Esophagus mucosa (tissue), 1 donor: ENCODE measurements around the gene NR2F1. TPM values are rescaled to one million over a fixed set of nuclear protein-coding genes. Genes with fewer than 3 reads are reported as not detected.

ENCODE experiments used
- ATAC-seq: fragments of 200-7000 bp; cut with Tn5 transposase; one replicate; pipeline ENCODE4 v1.9.1; 2020
- total RNA-seq: library from RNA; stranded (reverse); gene quantifications from one replicate; pipeline ENCODE4 v1.2.4, GENCODE V29; 2023
- donor health status: DM: yes; HTN: yes; CAD: no.

Gene NR2F1
- total RNA-seq, 1 donor from 2014 or later, result 2.7 TPM

DNA sequence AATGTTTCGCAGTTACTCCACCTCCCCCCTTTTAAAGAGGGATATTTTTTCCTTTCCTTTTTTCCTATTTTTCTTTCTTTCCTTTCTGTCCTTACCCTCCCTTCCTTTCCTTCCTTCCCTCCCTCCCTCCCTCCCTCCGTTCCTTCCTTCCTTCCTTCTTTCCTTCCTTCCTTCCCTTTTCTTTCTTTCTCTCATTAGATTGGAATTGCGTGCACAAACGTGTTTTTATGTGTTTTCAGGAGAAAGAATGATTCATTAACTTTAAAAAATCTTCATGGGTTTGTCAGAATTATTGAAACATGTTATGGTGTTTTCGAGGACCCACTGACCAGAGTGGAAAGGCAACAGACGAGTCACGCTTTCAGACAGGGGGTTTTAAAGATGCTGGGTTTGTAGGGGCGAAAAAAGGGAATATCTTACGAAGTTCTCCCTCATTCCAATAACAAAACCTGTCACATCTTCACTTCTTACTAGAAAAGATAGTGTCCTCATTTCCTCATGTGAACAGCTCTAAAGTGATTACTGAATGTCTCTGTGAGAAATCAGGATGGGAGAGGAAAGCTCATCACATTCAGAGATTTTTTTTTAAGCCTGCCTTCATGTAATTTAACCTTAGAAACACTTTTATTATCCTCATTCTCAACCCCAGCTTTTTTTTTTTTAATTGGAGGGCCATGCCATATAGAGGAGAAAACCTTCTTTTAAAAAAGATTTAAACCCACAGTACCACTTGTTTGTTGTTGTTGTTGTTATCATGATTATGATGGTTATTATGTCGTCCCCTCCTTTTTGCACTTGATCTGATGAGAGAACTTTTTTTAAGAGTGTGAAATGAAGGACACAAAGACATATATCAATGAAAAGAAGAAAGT lies 21.9 kb downstream of the NR2F1 start:
- ATAC-seq, result no peak

DNA sequence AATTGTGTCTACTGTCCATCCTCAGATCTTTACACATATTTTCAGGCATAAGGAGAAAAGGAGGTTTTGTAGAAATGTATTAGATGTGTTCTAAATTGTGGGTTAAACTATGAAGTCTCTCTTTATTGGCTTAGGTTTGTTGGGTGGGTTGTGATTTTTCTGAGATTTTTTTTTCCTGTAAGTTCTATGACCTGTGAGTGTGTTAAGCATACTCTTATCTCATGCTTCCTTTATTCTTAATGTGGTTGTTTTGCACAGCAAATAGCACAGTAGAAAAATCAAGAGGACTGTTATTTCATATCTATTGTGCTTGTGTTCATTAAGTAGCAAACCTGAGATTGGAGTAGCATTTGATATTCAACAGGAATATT lies 23.3 kb downstream of the NR2F1 start:
- ATAC-seq, result no peak

DNA sequence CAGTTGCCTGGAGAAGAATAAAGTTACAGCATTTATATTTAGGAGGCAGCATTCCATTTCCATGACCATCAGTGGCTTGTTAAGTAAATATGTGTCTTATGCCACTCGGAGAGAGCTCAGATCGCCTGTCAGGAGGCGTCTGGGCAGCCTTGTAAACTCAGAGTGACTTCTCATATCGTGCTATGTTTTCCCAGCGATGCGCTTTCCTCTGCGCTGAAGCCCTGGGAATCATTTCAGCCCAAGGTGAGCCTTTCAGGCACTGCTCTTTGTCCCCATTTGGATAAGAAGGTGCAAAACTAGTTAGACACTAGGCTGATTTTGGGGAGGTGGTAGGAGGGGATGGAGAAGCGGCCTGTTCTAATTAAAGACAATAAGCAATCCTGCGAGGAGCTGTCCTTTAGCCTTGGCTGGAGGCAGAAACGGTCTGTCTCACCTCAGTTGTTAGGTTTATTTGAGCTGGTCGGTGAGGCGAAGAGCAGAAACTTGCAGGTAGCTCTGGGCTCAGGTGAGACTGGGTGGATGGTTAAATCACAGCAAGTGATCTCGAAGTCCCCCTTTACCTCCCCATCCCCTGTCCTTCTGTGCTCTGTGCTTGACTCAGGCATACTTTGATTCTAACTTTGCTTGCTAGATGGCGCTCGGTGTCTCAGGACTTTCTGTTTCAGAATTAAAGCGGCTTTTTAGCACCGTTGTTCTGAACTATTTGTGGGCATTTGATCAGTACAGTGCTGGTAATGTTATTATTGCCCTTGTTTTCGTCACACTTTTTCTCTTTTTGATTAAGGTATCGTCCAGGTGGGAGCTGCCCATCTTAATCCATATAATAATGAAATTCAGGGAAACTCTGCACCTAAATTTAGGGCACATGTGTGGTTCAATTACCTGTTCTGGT lies 24.6 kb downstream of the NR2F1 start:
- peak; percentile 36 for ATAC-seq

DNA sequence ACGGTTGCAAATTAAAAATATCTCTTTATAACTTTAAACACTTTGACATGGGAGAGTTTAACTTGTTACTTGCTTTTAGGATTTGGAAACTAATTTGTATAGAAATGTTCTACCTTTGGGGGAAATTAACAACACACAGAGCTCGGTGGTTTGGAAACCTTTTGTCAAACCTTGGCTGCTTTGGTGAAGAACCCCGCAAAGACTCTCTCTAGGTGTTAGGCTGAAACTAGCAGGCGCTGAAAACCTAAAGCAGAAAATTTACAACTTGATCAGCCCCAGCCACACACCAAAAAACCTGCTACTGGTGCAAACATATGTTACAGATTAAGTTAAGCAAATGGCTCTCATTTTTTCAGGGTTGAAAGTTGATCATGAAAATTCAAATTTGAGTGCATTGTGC lies 25.8 kb downstream of the NR2F1 start:
- ATAC-seq, result no peak

DNA sequence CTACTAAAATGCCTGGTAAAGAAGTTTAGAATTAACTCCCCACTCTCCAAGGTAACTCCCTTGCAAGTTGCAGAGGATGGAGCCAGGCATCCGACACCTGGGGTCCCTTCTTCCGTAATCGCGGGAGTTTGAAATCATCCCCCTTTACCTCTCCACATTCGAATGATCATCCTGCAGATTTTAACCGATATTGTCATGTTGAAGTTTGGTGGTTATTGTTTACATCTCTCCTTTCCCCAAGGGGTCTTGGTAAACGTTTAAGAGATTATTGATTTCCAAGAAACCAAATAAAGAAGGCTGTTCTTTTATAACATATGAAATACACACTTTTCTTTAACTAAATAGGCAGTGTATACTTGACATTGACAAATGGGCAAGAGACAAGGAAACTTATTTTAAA lies 26.7 kb downstream of the NR2F1 start:
- no peak for ATAC-seq

DNA sequence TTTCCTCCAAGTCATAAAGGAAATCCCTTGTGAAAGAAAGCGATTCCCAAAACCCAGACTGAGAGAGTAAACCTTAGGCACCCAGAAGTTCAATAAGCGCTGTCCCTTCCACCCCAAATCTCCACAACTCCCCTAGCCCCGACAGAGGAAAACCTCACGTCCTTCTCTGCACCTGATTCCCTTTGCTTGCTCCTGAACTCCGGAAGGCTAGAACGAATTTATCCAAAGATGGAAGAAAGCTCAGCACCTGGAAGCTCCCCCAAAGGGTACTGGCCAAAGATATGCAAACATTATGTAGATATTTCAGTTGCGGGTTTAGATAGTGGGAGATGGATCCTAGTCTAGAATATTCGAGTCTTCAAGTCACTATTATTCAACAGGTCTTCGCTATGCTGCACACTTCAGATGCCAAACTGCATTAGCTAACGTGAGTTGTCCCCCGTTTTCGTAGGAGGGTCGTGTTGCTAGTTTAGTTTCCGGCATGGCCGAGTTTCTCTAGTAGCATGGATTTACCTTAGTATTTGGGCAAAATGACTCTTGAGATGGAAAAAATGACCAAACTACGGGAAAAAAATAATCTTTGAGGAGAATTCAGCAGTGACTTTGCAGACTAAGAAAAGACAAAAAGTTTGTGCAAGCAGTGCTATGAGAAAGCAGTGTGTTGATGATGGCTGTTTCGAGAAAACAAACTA lies 27.7 kb downstream of the NR2F1 start:
- ATAC-seq, result no peak

DNA sequence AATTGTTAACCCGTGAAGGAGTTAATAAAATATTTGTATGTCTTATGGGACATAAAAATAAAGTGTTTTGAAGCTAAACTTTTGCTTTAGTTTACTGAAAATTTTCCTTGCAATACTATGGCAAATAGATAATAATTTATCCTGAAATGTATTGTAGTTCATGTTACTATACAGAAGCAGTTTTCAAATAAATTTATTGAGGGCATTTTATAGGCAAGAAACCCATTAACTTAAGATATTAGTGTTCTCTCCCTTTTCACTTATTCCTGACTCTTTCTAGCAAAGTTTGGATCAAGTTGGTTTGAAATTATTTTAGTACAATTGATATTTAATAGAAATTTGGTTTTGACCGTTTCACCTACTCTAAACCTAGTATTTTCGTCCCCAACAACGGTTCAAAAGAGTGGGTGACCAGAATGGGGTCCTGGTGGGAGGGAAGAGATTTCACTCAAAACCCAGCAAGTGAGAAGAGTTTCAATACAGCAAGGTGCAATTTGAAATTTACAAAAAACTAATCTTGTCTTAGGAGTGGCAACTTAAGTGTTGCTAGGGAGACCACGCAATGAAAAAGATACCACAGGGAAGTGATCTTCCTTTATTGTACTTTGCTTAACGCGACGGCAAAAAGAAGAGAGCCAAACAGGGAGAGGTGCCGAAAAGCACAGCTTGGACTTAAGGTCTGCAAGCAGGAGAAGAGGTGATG lies 28.4 kb downstream of the NR2F1 start:
- ATAC-seq, result no peak

DNA sequence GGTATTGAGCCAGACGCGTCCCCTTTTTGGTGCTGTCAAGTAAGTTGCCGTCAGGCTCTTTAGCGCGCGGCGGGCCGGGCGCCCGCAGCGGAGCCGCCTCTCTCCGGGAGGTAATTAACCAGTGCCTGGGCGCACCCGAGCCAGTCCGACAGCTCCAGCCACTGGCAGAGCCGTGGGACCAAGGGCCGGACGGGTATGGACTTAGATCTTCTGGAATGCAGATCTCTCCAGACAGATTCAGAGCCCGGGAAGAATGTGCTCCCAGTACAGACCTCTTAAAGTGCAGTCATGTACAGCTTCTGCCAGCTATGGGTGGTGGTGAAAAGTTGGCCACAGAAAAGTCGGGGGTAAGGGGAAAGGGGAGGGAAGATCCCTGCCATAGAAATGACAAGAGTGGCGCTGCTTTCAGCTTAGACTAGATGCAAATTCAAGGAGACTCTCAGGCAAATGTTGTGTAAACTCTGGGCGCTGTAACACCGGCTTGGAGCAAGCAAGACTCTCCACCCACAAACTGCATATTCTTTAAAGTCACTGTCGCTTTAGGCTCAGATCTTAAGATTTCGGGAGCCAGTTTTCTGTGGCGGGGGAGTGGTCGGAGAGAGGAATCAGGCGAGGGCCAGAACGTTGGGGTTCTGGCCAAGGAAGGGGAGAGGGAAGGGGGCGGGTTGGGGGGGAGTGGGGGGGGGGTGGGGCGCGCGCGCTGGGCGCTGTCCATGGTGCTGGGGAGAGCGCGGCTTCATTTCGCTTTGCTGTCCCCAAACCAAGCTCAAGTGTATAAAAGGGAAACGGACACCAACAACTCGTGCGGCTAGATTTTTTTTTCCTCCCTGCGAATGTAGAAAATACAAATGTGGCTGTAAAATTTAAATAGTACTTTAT lies 29.2 kb downstream of the NR2F1 start:
- ATAC-seq, result no peak

DNA sequence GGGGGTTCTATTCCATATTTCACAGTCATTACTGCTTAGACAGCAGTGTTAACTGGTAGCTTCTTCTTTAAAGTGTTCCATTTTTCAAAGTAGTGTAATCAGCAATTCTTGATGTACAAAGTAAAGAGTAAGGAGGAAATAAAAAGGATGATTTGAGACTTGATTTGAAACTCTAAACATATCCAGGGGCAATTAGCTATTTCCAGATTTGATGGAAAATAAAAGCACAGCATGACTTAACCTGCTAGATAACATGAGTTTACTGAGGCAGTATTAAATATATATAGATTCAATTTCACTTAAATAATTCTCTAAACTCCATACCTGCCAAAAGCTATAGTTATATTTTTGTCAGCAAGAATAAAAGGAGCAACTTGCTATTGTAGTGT lies 29.8 kb downstream of the NR2F1 start:
- no peak for ATAC-seq

DNA sequence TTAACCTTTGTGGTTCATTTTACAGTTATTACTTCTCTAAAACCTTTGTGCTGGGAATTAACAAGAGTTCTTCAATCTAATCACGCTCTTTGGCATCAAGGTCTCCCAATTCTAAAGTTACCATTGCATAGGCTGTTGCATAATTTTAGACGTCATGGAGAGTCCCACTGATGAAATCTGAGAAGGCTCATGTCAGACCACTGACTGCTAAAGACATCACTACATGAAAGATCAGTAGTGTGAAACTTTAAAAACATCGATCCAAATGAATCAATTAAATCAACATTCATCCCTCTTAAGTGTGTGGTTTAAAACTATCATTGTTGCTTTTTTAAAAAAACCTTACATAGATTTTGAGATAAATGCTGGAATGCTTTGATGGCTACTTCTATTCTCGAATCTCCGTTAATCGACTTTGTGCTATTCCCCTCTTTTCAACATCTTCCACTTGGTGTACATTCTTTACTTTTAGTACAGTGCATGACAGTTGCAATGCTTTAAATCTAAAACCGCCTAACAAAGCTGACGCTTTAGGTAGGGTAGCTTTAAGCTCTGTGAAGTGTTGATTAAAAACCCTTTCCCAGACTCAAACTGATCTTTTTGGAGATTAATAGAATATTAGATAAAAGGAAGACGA lies 33.6 kb downstream of the NR2F1 start:
- no peak for ATAC-seq

DNA sequence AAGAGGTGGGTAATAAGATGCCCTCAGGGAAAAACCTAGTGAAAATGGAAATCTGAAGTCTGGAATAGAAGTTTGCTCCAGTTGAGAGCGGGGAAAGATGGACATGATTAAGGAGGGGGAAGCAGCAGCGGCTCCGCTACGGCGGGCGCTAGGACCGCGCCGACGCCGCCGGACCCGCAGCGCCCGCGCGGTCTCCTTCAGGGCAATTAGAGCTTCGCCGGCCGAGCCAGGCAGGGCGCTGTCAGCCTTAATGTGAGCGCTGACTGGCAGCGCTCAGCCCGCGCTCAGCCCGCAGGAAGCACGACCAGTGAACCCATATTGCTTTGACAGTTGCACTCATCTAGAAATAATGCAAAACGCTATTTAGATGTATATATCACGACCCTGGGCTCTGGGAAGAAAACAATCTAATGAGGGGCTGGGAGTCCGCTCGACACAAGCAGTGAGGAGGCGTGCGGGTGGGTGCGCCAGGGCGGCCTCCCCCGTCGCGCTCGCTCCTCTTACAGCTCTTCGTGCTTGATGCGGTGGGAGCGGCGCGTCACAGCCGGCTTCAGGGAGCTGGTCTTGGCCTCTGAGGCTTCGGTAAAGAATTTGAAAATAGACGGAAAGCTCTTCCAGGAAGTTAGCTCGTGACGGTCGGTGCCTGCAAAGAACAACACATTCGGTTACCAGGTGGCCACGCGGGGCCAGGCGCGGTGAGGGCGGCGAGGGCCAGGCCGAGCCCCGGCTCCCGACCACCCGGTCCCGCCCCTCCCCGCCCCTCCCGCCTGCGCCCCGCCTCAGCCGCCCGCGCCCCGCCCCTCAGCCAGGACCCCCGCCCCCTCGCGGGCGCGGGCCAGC lies 37.7 kb downstream of the NR2F1 start:
- peak; percentile 90 for ATAC-seq

DNA sequence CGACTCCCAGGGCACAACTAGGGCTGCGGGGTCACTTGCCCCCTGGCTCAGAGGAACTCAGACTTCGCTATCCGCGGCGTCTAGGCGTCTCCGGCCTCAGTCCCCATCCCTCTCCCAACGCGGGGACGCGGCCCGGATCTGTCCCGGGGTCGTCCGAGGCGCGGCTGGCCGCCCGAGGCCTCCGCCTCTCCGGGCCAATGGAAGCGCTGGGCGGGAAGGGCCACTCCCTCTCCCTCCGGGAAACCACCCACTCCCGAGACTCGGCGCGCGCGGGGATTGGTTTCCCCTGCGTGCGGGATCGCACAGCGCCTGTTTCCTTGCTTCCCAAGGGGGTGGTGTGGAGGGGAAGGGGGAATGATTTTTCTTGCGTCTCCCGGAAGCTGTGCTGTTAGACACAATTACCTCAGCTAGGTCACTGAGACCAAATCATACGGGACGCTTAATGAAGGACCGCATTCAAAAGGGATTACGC lies 38.3 kb downstream of the NR2F1 start:
- peak; percentile 74 for ATAC-seq

DNA sequence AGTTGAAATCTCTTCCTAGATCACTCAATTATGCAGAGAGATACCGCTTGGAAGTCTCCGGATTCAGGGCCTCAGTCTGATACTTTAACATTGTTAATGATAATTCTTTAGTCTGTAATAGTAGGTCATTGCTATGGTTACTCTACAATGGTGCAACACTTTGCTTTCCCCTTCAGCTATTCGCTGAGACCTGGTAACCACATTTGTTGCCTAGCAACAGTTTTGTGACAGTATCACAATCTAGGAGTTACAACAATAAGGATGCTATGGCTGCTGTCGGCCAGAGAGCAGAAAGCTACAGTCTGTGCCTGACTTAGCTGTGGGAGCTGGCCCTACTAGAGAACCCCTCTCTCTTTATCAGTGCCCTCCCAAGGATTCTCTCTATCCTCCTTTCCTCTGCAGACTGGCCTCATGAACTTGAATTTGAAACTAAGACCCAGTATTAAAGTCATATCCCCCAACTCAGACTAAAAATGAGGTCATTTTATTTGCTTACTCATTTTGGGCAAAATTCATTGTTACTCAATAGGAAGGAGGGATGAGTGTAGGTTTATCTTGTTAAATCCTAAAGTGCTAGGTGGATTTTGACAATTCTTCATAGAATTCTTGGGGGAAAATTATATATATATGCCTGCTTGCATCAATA lies 39.3 kb downstream of the NR2F1 start:
- ATAC-seq, result peak; percentile 46

DNA sequence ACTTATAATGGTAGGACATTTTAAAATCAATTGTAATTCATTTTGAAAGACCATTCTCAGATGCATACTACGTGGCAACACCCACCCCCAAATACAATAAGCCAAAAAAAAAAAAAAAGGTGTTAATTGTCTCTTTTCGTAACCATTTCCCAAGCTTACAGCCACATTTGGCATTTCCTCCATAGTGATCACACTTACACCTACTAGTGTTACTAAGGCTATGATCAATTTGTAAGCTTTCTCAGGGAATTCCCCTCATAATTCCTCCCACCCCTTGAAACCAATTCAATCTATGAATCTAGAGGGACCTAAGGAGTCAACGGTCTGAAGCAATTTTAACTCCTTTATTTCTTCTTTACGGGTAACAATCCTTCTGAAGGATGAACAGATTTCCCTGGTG lies 40.1 kb downstream of the NR2F1 start:
- ATAC-seq, result no peak

DNA sequence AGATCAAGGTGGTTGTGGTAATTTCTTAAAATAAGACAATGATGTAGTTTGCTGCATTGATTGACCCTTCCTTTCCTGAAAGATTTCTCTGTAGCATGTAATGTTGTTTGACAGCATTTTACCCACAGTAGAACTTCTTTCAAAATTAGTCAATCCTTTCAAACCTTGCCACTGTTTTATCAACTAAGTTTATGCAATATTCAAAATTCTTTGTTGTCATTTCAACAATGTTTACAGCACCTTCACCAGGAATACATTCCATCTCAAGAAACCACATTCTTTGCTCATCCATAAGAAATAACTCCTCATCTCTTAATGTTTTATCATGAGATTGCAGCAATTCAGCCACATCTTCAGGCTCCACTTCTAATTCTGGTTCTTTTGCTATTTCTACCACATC lies 43.8 kb downstream of the NR2F1 start:
- no peak for ATAC-seq

DNA sequence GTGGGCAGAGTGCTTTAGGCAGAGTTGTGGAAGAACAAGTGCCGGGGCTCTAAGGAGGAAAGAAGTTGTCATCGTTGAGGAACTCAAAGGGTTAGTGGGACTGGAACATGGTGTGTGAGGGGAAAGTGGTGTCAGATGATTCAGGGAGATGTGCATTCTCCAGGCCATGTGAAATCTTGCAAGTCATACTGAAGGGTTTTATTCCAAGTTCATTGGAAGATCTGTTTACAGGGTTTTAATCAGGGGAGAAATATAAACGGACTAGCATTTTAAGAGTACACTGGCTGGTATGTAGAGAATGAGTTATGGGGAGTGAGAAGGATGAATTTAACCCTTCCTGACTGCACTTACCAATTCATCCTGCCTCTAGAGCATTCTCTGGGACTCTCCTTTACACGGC lies 49.3 kb downstream of the NR2F1 start:
- no peak for ATAC-seq

DNA sequence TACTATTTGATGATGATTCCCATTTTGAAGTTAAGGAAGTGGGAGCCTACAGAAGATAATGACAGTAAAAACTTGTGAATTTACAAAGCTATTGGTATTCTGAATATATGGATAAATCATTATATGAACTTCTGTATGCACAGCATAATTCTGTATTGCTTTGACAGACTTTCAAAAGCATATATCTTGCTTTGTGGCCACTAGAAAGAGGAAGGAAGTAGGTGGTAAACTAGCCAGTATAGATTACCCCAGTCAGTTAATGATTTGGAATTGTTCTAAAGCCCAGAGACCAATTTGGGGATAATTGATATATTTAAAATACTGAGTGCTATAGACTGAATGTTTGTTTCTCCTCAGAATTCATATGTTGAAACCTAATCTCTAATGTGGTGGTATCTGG lies 53.0 kb downstream of the NR2F1 start:
- no peak for ATAC-seq

DNA sequence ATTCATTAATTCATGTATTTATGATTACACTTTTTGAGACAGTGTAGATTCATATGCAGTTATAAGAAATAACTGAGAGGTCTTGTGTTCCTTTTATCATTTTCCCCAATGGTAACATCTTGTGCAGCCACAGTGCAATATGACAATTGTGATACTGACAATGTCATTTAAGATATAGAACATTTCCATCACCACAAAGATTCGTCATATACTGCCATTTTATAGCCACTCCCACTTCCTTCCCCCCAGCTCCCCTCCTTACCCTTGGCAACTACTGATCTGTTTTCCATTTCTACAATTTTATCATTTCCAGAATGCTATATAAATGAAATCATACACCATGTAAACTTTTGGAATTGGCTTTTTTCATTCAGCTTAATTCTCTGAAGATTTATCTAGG lies 53.8 kb downstream of the NR2F1 start:
- no peak for ATAC-seq

DNA sequence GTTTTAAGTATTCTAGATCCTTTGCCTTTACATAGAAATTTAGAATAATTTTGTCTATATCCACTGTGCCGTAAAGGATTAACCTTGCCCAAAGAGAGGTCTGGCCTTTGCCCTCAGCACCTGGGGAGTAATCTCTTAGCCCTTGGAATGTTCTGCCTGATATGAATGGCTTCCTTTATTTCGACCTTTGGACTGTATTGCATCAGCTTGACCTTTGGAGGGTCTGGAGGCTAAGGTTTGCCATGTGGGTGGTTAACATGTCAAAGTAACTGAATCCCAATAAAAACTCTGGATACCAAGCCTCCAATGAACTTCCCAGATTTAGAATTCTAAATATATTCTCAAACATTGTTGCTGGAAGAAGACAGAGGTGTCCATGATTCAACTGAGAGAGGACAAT lies 54.7 kb downstream of the NR2F1 start:
- ATAC-seq, result no peak
